ENCODE results near the gene ATP8A2.
"Not testable (repeated sequence)": the region's sequence is repeated elsewhere in the genome, so short reads cannot be mapped to it uniquely, and the experiment has no call there.

Gene ATP8A2

GRCh38 chr13:25503856-25504255 lies 132.1 kb downstream of the ATP8A2 start:
- Mint-ChIP-seq H3K9me3 (no peaks in the 10 kb centered on the region), H3K4me1 (ENCODE audit: low read depth) (no peaks in the 10 kb centered on the region), H3K27ac (no peak overlapping the region), H3K4me3 (no peak overlapping the region), H3K27me3 (ENCODE audit: low read depth) (peaks cover 8% of the 10 kb centered on the region), H3K36me3 (ENCODE audit: low read depth) (no peaks in the 10 kb centered on the region)

- H3K4me3 Mint-ChIP-seq, result no peak overlapping the region
- peaks cover 10% of the 10 kb centered on the region for H3K9me3 Mint-ChIP-seq
These were observed 136.1 kb downstream of the ATP8A2 start for GRCh38 chr13:25507841-25508240.

GRCh38 chr13:25513060-25513459 lies 141.3 kb downstream of the ATP8A2 start:
- peaks cover 16% of the 10 kb centered on the region for H3K9me3 Mint-ChIP-seq
- H3K4me1 Mint-ChIP-seq (ENCODE audit: low read depth); H3K4me3 Mint-ChIP-seq; H3K27me3 Mint-ChIP-seq (ENCODE audit: low read depth); H3K36me3 Mint-ChIP-seq (ENCODE audit: low read depth); H3K27ac Mint-ChIP-seq: not testable (repeated sequence)

More at GRCh38 chr13:25507841-25508240, 136.1 kb downstream of the ATP8A2 start:
- Mint-ChIP-seq H3K27ac (no peak overlapping the region), H3K4me1 (ENCODE audit: low read depth) (no peaks in the 10 kb centered on the region), H3K27me3 (ENCODE audit: low read depth) (no peaks in the 10 kb centered on the region), H3K36me3 (ENCODE audit: low read depth) (no peaks in the 10 kb centered on the region)

- peaks cover 6% of the 10 kb centered on the region for H3K9me3 Mint-ChIP-seq
- no peaks in the 10 kb centered on the region for H3K4me1 Mint-ChIP-seq (ENCODE audit: low read depth)
- H3K36me3 Mint-ChIP-seq (ENCODE audit: low read depth), result no peaks in the 10 kb centered on the region
- no peak overlapping the region for H3K4me3 Mint-ChIP-seq
- H3K27me3 Mint-ChIP-seq (ENCODE audit: low read depth), result peaks cover 2% of the 10 kb centered on the region
- no peak overlapping the region for H3K27ac Mint-ChIP-seq
These were observed 146.7 kb downstream of the ATP8A2 start for GRCh38 chr13:25518441-25518840.

- Mint-ChIP-seq H3K9me3 (peaks cover 17% of the 10 kb centered on the region), H3K27ac (no peak overlapping the region), H3K36me3 (ENCODE audit: low read depth) (no peaks in the 10 kb centered on the region), H3K27me3 (ENCODE audit: low read depth) (peaks cover 20% of the 10 kb centered on the region), H3K4me1 (ENCODE audit: low read depth) (no peaks in the 10 kb centered on the region), H3K4me3 (no peak overlapping the region)
These were observed 154.1 kb downstream of the ATP8A2 start for GRCh38 chr13:25525884-25526283.

- H3K27me3 Mint-ChIP-seq (ENCODE audit: low read depth), result peaks cover 20% of the 10 kb centered on the region
- H3K27ac Mint-ChIP-seq, result no peak overlapping the region
- H3K4me1 Mint-ChIP-seq (ENCODE audit: low read depth), result no peaks in the 10 kb centered on the region
- H3K4me3 Mint-ChIP-seq, result no peak overlapping the region
- H3K36me3 Mint-ChIP-seq (ENCODE audit: low read depth), result no peaks in the 10 kb centered on the region
- H3K9me3 Mint-ChIP-seq, result peaks cover 17% of the 10 kb centered on the region
These were observed 156.5 kb downstream of the ATP8A2 start for GRCh38 chr13:25528266-25528665.

- Mint-ChIP-seq H3K4me3 (no peak overlapping the region), H3K4me1 (ENCODE audit: low read depth) (no peaks in the 10 kb centered on the region), H3K9me3 (peaks cover 17% of the 10 kb centered on the region), H3K36me3 (ENCODE audit: low read depth) (no peaks in the 10 kb centered on the region), H3K27me3 (ENCODE audit: low read depth) (peaks cover 19% of the 10 kb centered on the region), H3K27ac (no peak overlapping the region)
These were observed 157.7 kb downstream of the ATP8A2 start for GRCh38 chr13:25529425-25529824.

GRCh38 chr13:25538276-25538675 lies 166.5 kb downstream of the ATP8A2 start:
- Mint-ChIP-seq H3K27ac (no peak overlapping the region), H3K9me3 (no peaks in the 10 kb centered on the region), H3K36me3 (ENCODE audit: low read depth) (no peaks in the 10 kb centered on the region), H3K27me3 (ENCODE audit: low read depth) (peaks cover 23% of the 10 kb centered on the region), H3K4me3 (no peak overlapping the region), H3K4me1 (ENCODE audit: low read depth) (no peaks in the 10 kb centered on the region)

- Mint-ChIP-seq H3K4me1 (ENCODE audit: low read depth) (no peaks in the 10 kb centered on the region), H3K36me3 (ENCODE audit: low read depth) (no peaks in the 10 kb centered on the region), H3K27me3 (ENCODE audit: low read depth) (peaks cover 26% of the 10 kb centered on the region), H3K9me3 (no peaks in the 10 kb centered on the region), H3K4me3 (no peak overlapping the region), H3K27ac (no peak overlapping the region)
These were observed 169.8 kb downstream of the ATP8A2 start for GRCh38 chr13:25541434-25542123.

- not testable (repeated sequence) for H3K27ac Mint-ChIP-seq; H3K36me3 Mint-ChIP-seq (ENCODE audit: low read depth); H3K4me1 Mint-ChIP-seq (ENCODE audit: low read depth); H3K9me3 Mint-ChIP-seq; H3K4me3 Mint-ChIP-seq
- peaks cover 13% of the 10 kb centered on the region for H3K27me3 Mint-ChIP-seq (ENCODE audit: low read depth)
These were observed 177.2 kb downstream of the ATP8A2 start for GRCh38 chr13:25548991-25549390.

GRCh38 chr13:25561812-25562211 lies 190.0 kb downstream of the ATP8A2 start:
- Mint-ChIP-seq H3K4me1 (ENCODE audit: low read depth) (no peaks in the 10 kb centered on the region), H3K4me3 (no peak overlapping the region), H3K27ac (no peak overlapping the region), H3K27me3 (ENCODE audit: low read depth) (peaks cover 26% of the 10 kb centered on the region), H3K36me3 (ENCODE audit: low read depth) (no peaks in the 10 kb centered on the region), H3K9me3 (no peaks in the 10 kb centered on the region)

GRCh38 chr13:25570185-25570584 lies 198.4 kb downstream of the ATP8A2 start:
- no peaks in the 10 kb centered on the region for H3K9me3 Mint-ChIP-seq
- no peak overlapping the region for H3K4me3 Mint-ChIP-seq
- H3K36me3 Mint-ChIP-seq (ENCODE audit: low read depth), result no peaks in the 10 kb centered on the region
- H3K27me3 Mint-ChIP-seq (ENCODE audit: low read depth), result peaks cover 48% of the 10 kb centered on the region
- peaks cover 5% of the 10 kb centered on the region for H3K4me1 Mint-ChIP-seq (ENCODE audit: low read depth)
- no peak overlapping the region for H3K27ac Mint-ChIP-seq

GRCh38 chr13:25571237-25571636 lies 199.5 kb downstream of the ATP8A2 start:
- Mint-ChIP-seq H3K36me3 (ENCODE audit: low read depth) (no peaks in the 10 kb centered on the region), H3K9me3 (no peaks in the 10 kb centered on the region), H3K27ac (no peak overlapping the region), H3K4me3 (no peak overlapping the region), H3K27me3 (ENCODE audit: low read depth) (peaks cover 46% of the 10 kb centered on the region), H3K4me1 (ENCODE audit: low read depth) (peaks cover 12% of the 10 kb centered on the region)

- H3K9me3 Mint-ChIP-seq; H3K27ac Mint-ChIP-seq; H3K4me3 Mint-ChIP-seq; H3K36me3 Mint-ChIP-seq (ENCODE audit: low read depth): not testable (repeated sequence)
- H3K4me1 Mint-ChIP-seq (ENCODE audit: low read depth), result peaks cover 14% of the 10 kb centered on the region
- H3K27me3 Mint-ChIP-seq (ENCODE audit: low read depth), result peaks cover 39% of the 10 kb centered on the region
These were observed 200.4 kb downstream of the ATP8A2 start for GRCh38 chr13:25572171-25572570.

GRCh38 chr13:25574437-25575411 lies 202.9 kb downstream of the ATP8A2 start:
- Mint-ChIP-seq H3K27ac (no peak overlapping the region), H3K36me3 (ENCODE audit: low read depth) (no peaks in the 10 kb centered on the region), H3K27me3 (ENCODE audit: low read depth) (peaks cover 37% of the 10 kb centered on the region), H3K4me3 (no peak overlapping the region), H3K9me3 (peaks cover 3% of the 10 kb centered on the region), H3K4me1 (ENCODE audit: low read depth) (peaks cover 14% of the 10 kb centered on the region)

All from T-helper 1 cell treated with Interleukin-12 subunit alpha and Interleukin-12 subunit beta and Interleukin-4 antibody, amounts not matched to agents 30 μg/mL and 1 μg/mL, for 36 hours (primary cell).